A673 (cell line): ENCODE measurements around the gene NRXN2. TPM values are rescaled to one million over a fixed set of nuclear protein-coding genes. Genes with fewer than 3 reads are reported as not detected.

Source experiments
- BruUV-seq: library from RNA; stranded (reverse); fragments of 400-500 nt; replicated peaks from 2 replicates; lab custom pipeline; 2021; lab: Mats Ljungman, UMichigan
- CTCF ChIA-PET: fragments of 300-600 bp; sonication (Branson Sonifier 250); formaldehyde crosslinking; loops from one replicate; lab custom pipeline; 2022; ENCODE audit warnings: antibody characterized with exemption; lab: Charles Lee
- POLR2A ChIA-PET: fragments of 300-600 bp; sonication (Branson Sonifier 250); formaldehyde crosslinking; loops from one replicate; lab custom pipeline; 2022; ENCODE audit warnings: antibody characterized with exemption; ENCODE audit not compliant: low non-redundant PET; lab: Charles Lee
- DNase-seq: peaks from one replicate; pipeline ENCODE4 v3.0.0-alpha.2; 2015; ENCODE audit warnings: low spot score
- H3K27ac ChIP-seq: fragments of 200-600 bp; sonication (generic); 2 replicates; pipeline ENCODE4 v1.5.1; 2016; ENCODE audit warnings: mixed run types, low read depth, mild to moderate bottlenecking, mixed read lengths, antibody characterized with exemption, low read length; ENCODE audit not compliant: poor library complexity, severe bottlenecking
- H3K27me3 ChIP-seq: fragments of 200-600 bp; sonication (generic); replicated peaks from 2 replicates; pipeline ENCODE4 v1.6.1; 2017; ENCODE audit warnings: mixed run types, low read depth, mild to moderate bottlenecking, mixed read lengths, antibody characterized with exemption, low read length; ENCODE audit not compliant: insufficient read depth, poor library complexity
- H3K36me3 ChIP-seq: fragments of 200-600 bp; sonication (generic); 2 replicates; pipeline ENCODE4 v1.6.1; 2016; ENCODE audit warnings: mixed run types, mild to moderate bottlenecking, mixed read lengths, antibody characterized with exemption, low read length; ENCODE audit not compliant: insufficient read depth, poor library complexity, severe bottlenecking
- H3K4me1 ChIP-seq: fragments of 200-600 bp; sonication (generic); 2 replicates; pipeline ENCODE4 v1.6.1; 2017; ENCODE audit warnings: mixed run types, mild to moderate bottlenecking, mixed read lengths, antibody characterized with exemption, low read length; ENCODE audit not compliant: insufficient read depth, poor library complexity, severe bottlenecking
- H3K4me3 ChIP-seq: fragments of 200-600 bp; sonication (generic); 2 replicates; pipeline ENCODE4 v1.5.1; 2016; ENCODE audit warnings: low read depth, mixed run types, mild to moderate bottlenecking, mixed read lengths, low read length; ENCODE audit not compliant: poor library complexity, severe bottlenecking
- H3K9me3 ChIP-seq: fragments of 200-600 bp; sonication (generic); 2 replicates; pipeline ENCODE4 v1.6.1; 2016; ENCODE audit warnings: mixed run types, low read depth, mild to moderate bottlenecking, mixed read lengths, antibody characterized with exemption, low read length; ENCODE audit not compliant: poor library complexity, severe bottlenecking
- CTCF ChIP-seq: fragments of 300-800, 200-600 bp; sonication (generic); conservative IDR thresholded peaks from 2 replicates; pipeline ENCODE4 v1.5.1; 2017; ENCODE audit warnings: low read depth, mild to moderate bottlenecking, antibody characterized with exemption, low read length, moderate library complexity, mixed read lengths
- EZH2 ChIP-seq: fragments of 200-600 bp; sonication (generic); IDR thresholded peaks from 2 replicates; pipeline ENCODE4 v1.6.1; 2017; ENCODE audit warnings: borderline replicate concordance, low read depth, mild to moderate bottlenecking, mixed read lengths, antibody characterized with exemption, low read length; ENCODE audit not compliant: poor library complexity, severe bottlenecking
- intact Hi-C: fragments of 100-400 bp; cut with micrococcal nuclease; formaldehyde crosslinking; loops from one replicate; pipeline ENCODE4 v1.10.0; 2022; ENCODE audit not compliant: unreplicated experiment
- total RNA-seq: library from RNA; stranded (reverse); gene quantifications from 2 replicates; pipeline ENCODE4 v1.2.3, GENCODE V29; 2021

NRXN2 gene
- total RNA-seq, 1 experiment from 2014 or later, result 5.0 TPM

GRCh38 chr11:64712430-64713015, 10.5 kb downstream of the NRXN2 start:
- Histone ChIP-seq H3K9me3 (no peaks in the 10 kb centered on the region), H3K27me3 (peaks cover 58% of the 10 kb centered on the region), H3K4me1 (peaks cover 15% of the 10 kb centered on the region), H3K4me3 (no peak overlapping the region), H3K36me3 (no peaks in the 10 kb centered on the region), H3K27ac (no peak overlapping the region)
- POLR2A ChIA-PET, result no interaction called here
- TF ChIP-seq CTCF, result no peak
- no peak for TF ChIP-seq EZH2
- CTCF ChIA-PET, result no interaction called here
- no TSS peak for BruUV-seq
- intact Hi-C loops, result no loop called here
- DNase-seq, result no peak

GRCh38 chr11:64711956-64712362, 11.0 kb downstream of the NRXN2 start:
- no peak for DNase-seq
- Histone ChIP-seq H3K27me3 (peaks cover 52% of the 10 kb centered on the region), H3K4me3 (no peak overlapping the region), H3K9me3 (no peaks in the 10 kb centered on the region), H3K27ac (no peak overlapping the region), H3K36me3 (no peaks in the 10 kb centered on the region), H3K4me1 (peaks cover 15% of the 10 kb centered on the region)
- no peak for TF ChIP-seq CTCF
- no peak for TF ChIP-seq EZH2
- no TSS peak for BruUV-seq
- intact Hi-C loops, result no loop called here
- ChIA-PET CTCF (no interaction called here), POLR2A (no interaction called here)

- Histone ChIP-seq H3K27ac (no peak overlapping the region), H3K4me3 (no peak overlapping the region)
These were observed 11.7 kb downstream of the NRXN2 start for GRCh38 chr11:64711138-64711955.

More at GRCh38 chr11:64711138-64711955, 11.7 kb downstream of the NRXN2 start:
- peaks cover 15% of the 10 kb centered on the region for H3K4me1 ChIP-seq
- H3K36me3 ChIP-seq, result no peaks in the 10 kb centered on the region
- no TSS peak for BruUV-seq
- DNase-seq, result no peak
- no peaks in the 10 kb centered on the region for H3K9me3 ChIP-seq
- intact Hi-C loops, result no loop called here
- ChIA-PET POLR2A (no interaction called here), CTCF (no interaction called here)
- peaks cover 46% of the 10 kb centered on the region for H3K27me3 ChIP-seq
- TF ChIP-seq EZH2 (no peak), CTCF (no peak)
